Left lung (tissue), 10 donors: Measurements from ENCODE around the gene BANK1. TPM values are rescaled to one million over a fixed set of nuclear protein-coding genes. Genes with fewer than 3 reads are reported as not detected.

Experiments used
- ATAC-seq: fragments of 200-7000 bp; cut with Tn5 transposase; one replicate; pipeline ENCODE4 v1.9.1; 2020; ENCODE audit warnings: moderate library complexity
- DNase-seq, 4 donors: peaks; one replicate each; pipeline ENCODE4 v3.0.0-alpha.2; 2013 to 2020
- H3K27ac ChIP-seq, 2 donors: fragments of 200-600 bp; sonication (generic) in 1 of 2; one replicate each; pipeline versions ENCODE4 v1.5.0 to v1.8.0; 2020 to 2021
- H3K27me3 ChIP-seq, 2 donors: fragments of 200-600 bp; sonication (generic) in 1 of 2; one replicate each; pipeline versions ENCODE4 v1.5.0 to v1.8.0; 2020 to 2021
- H3K36me3 ChIP-seq, 2 donors: fragments of 200-600 bp; sonication (generic) in 1 of 2; one replicate each; pipeline versions ENCODE4 v1.5.0 to v1.8.0; 2020 to 2021
- H3K4me1 ChIP-seq, 2 donors: fragments of 200-600 bp; one replicate each; pipeline ENCODE4 v1.8.0; 2021
- H3K4me3 ChIP-seq, 2 donors: fragments of 200-600 bp; sonication (generic) in 1 of 2; one replicate each; pipeline versions ENCODE4 v1.5.0 to v1.8.0; 2020 to 2021; ENCODE audit warnings: mild to moderate bottlenecking in 1 of 2
- H3K9me3 ChIP-seq, 2 donors: fragments of 200-600 bp; sonication (generic) in 1 of 2; one replicate each; pipeline versions ENCODE4 v1.5.0 to v1.8.0; 2020 to 2021
- CTCF ChIP-seq, 2 donors: fragments of 200-600 bp; sonication (generic) in 1 of 2; IDR thresholded peaks; one replicate each; pipeline versions ENCODE4 v1.5.0 to v1.8.0; 2021; ENCODE audit warnings: antibody characterized with exemption in 2 of 2
- intact Hi-C, 2 donors: fragments of 100-400 bp; cut with DNase I; formaldehyde crosslinking; loops; one replicate each; pipeline versions ENCODE4 v1.11.2 to v1.14.2; 2022
- polyA plus RNA-seq, 6 donors: library from polyadenylated mRNA; unstranded; fragments of 120-200 nt; gene quantifications; one replicate each; pipeline ENCODE4 v1.2.1, GENCODE V29; 2013; ENCODE audit not compliant: insufficient read length in 6 of 6
- total RNA-seq, 2 donors: library from RNA; stranded (reverse); fragmentation: NEBNext Ultra II Directional; extraction: Animal tissue kit (Norgen Biotek cat#: 25700); gene quantifications; one replicate each; pipeline ENCODE4 v1.2.1, GENCODE V29; 2021
- donor health status: DM: no; HTN: yes; CAD: no.
- donor health status: DM: no; HTN: no; CAD: no.

The BANK1 gene
- total and polyA plus RNA-seq, 8 donors = 1.7 to 11.1 (median 2.4) TPM

DNA sequence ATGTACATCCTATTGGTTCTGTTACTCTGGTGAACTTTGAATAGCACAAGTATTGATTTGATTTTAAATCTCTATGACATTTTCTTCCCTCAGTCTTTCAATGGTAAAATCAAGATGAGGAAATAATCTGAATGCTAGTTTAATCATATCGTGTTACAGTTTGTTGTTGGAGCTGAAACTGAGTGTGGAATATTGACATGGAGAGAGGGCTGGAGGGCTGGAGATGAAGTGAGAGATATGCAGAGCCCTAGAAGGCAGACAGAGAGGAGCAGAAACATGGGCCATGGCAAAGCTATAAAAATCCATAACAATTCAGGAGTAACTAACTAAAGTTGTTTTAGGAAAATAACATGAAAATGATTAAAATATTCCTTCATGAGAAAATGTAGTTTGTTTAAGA is 141.1 kb downstream of the BANK1 start:
- ATAC-seq (no peak), DNase-seq (no peak)
- no peak for TF ChIP-seq CTCF (IDR thresholded peaks at IDR 0.05)
- intact Hi-C loops = no loop called here
- Histone ChIP-seq H3K36me3 (no peaks in the 10 kb centered on the region), H3K4me1 (no peaks in the 10 kb centered on the region), H3K27ac (no peak overlapping the region), H3K4me3 (no peak overlapping the region), H3K9me3 (no peaks in the 10 kb centered on the region), H3K27me3 (no peaks in the 10 kb centered on the region)

DNA sequence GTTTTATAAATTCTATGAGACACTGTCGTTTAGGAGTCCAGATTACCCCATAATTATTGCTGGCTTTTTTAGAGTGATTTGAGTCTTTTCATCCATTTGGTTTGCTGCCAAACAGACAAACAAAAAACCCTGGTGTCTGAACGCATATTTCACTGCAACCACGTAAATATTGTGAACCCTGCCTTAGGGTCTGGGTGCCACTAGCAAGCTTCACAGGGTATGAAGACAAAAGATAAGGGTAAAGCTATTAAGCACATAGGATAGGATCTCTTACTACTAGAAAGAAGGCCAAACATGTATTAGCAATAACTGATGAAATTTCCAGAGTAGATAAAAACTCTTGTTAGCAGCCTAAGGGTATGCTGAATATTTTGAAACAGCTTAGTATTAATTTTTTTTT is 143.3 kb downstream of the BANK1 start:
- Histone ChIP-seq H3K4me1 (no peaks in the 10 kb centered on the region), H3K27me3 (no peaks in the 10 kb centered on the region), H3K9me3 (peaks cover 0 to 4% of the 10 kb centered on the region in 2 donors), H3K27ac (no peak overlapping the region), H3K36me3 (no peaks in the 10 kb centered on the region), H3K4me3 (no peak overlapping the region)
- TF ChIP-seq CTCF (IDR thresholded peaks at IDR 0.05) = no peak
- no peak for ATAC-seq
- intact Hi-C loops = no loop called here
- DNase-seq = no peak

DNA sequence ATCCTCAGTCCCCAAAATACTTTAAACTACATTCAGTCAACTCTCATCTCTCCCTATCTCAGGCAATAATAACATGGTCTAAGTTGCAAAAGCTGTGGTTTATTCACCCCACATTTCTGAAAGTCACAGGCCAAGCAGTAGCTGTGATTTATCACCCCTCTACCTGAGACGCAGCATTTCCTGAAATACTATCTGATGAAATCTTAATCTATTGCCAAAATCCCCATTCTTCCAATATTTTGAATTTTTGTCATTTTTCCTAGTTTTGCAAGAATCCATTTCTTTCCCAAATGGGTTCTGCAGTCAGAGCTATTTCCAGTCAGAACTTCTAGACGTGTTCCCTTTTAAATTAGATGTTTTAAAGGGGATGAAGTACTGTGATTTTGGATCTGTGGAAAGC is 148.3 kb downstream of the BANK1 start:
- ATAC-seq (no peak), DNase-seq (no peak)
- peaks cover 0 to 4% of the 10 kb centered on the region in 2 donors for H3K9me3 ChIP-seq
- no peak overlapping the region for H3K4me3 ChIP-seq
- no peak for TF ChIP-seq CTCF (IDR thresholded peaks at IDR 0.05)
- no peak overlapping the region for H3K27ac ChIP-seq
- intact Hi-C loops = no loop called here
- no peaks in the 10 kb centered on the region for H3K4me1 ChIP-seq
- H3K36me3 ChIP-seq = no peaks in the 10 kb centered on the region
- no peaks in the 10 kb centered on the region for H3K27me3 ChIP-seq

GRCh38 chr4:101941816-101942358 is 151.4 kb downstream of the BANK1 start:
- no peaks in the 10 kb centered on the region for H3K27me3 ChIP-seq
- H3K27ac ChIP-seq = no peak overlapping the region
- intact Hi-C loops = no loop called here
- H3K36me3 ChIP-seq = no peaks in the 10 kb centered on the region
- H3K4me1 ChIP-seq = peaks cover 0 to 2% of the 10 kb centered on the region in 2 donors
- H3K9me3 ChIP-seq = peaks cover 0 to 4% of the 10 kb centered on the region in 2 donors
- ATAC-seq (no peak), DNase-seq (no peak)
- H3K4me3 ChIP-seq = no peak overlapping the region
- no peak for TF ChIP-seq CTCF (IDR thresholded peaks at IDR 0.05)

- intact Hi-C loops = no loop called here
- H3K27me3 ChIP-seq = no peaks in the 10 kb centered on the region
- H3K4me1 ChIP-seq = peaks cover 0 to 2% of the 10 kb centered on the region in 2 donors
- ATAC-seq = no peak
- TF ChIP-seq CTCF (IDR thresholded peaks at IDR 0.05) = no peak
- no peaks in the 10 kb centered on the region for H3K9me3 ChIP-seq
- no peak overlapping the region for H3K27ac ChIP-seq
- no peak for DNase-seq
- no peak overlapping the region for H3K4me3 ChIP-seq
- no peaks in the 10 kb centered on the region for H3K36me3 ChIP-seq
Measured at GRCh38 chr4:101942891-101943290, 152.4 kb downstream of the BANK1 start.
